Fibroblast of gingiva (primary cell): ENCODE data around the gene CD164L2.
A peak's percentile ranks its signal among the peaks of the same experiment; 100 is the strongest.

Experiments used
- DNase-seq: peaks from one replicate; pipeline ENCODE4 v3.0.0-alpha.2; 2011; ENCODE audit warnings: low read depth

CD164L2 gene

GRCh38 chr1:27405074-27405473 lies 21.9 kb upstream of the CD164L2 start:
- DNase-seq = peak; percentile 86

- DNase-seq = no peak
Measured at GRCh38 chr1:27403931-27404330, 20.8 kb upstream of the CD164L2 start.

- peak; percentile 57 for DNase-seq
Measured at GRCh38 chr1:27403065-27403726, 20.1 kb upstream of the CD164L2 start.

GRCh38 chr1:27402349-27402754 lies 19.2 kb upstream of the CD164L2 start:
- DNase-seq = peak; percentile 79

GRCh38 chr1:27400963-27401341 lies 17.8 kb upstream of the CD164L2 start:
- DNase-seq = no peak

- no peak for DNase-seq
Measured at GRCh38 chr1:27400082-27400962, 17.2 kb upstream of the CD164L2 start.

- DNase-seq = no peak
Measured at GRCh38 chr1:27399251-27400025, 16.3 kb upstream of the CD164L2 start.

- no peak for DNase-seq
Measured at GRCh38 chr1:27398405-27399149, 15.4 kb upstream of the CD164L2 start.

GRCh38 chr1:27397749-27398148 lies 14.6 kb upstream of the CD164L2 start:
- DNase-seq = no peak

GRCh38 chr1:27397110-27397509 lies 14.0 kb upstream of the CD164L2 start:
- DNase-seq = no peak

GRCh38 chr1:27395441-27396195 lies 12.5 kb upstream of the CD164L2 start:
- peak; percentile 46 for DNase-seq

- no peak for DNase-seq
Measured at GRCh38 chr1:27394925-27395324, 11.8 kb upstream of the CD164L2 start.

GRCh38 chr1:27394282-27394658 lies 11.1 kb upstream of the CD164L2 start:
- no peak for DNase-seq

GRCh38 chr1:27393641-27394281 lies 10.6 kb upstream of the CD164L2 start:
- DNase-seq = no peak

- DNase-seq = no peak
Measured at GRCh38 chr1:27392778-27393635, 9.9 kb upstream of the CD164L2 start.

GRCh38 chr1:27392096-27392777 lies 9.1 kb upstream of the CD164L2 start, which contains the start of gene GPR3:
Gene GPR3, plus strand, starts transcription at chr1:27392622. Its CDS starts 1,177 bp downstream, at chr1:27393799.
- peak; percentile 85 for DNase-seq

- DNase-seq = no peak
Measured at GRCh38 chr1:27391511-27392095, 8.5 kb upstream of the CD164L2 start.

GRCh38 chr1:27388337-27389005 lies 5.3 kb upstream of the CD164L2 start:
- DNase-seq = no peak
